GM15510 (cell line): ENCODE measurements around the gene FLYWCH2.

Source experiments
- POLR2A ChIP-seq: IDR thresholded peaks from 3 replicates; pipeline ENCODE4 v1.6.1; 2011; ENCODE audit warnings: borderline replicate concordance; ENCODE audit not compliant: insufficient read length; ENCODE audit errors: extremely low read depth

Gene FLYWCH2

GRCh38 chr16:2933701-2934100 lies 50.7 kb downstream of the FLYWCH2 start:
- TF ChIP-seq POLR2A = no peak

DNA sequence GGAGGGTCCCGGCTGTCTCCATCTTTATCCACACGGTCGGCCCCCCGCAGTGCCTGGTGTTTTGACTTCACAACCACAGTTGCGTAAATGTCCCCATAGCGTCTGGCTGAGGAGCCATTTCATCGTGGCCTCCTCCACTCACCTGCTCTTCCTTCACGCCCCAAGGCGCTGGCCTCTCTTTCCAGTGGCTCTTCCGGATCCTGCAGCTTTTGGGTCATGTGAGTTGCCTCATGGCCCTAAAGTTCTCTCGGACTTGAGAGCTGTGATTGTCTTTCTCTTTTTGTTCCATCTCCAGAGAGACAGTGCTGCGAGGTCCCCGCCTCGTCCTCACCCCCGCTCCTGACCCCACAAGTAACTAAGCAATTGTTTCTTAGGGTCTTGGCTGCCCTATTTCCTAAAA lies 51.4 kb downstream of the FLYWCH2 start:
- no peak for TF ChIP-seq POLR2A

GRCh38 chr16:2936436-2937011 lies 53.5 kb downstream of the FLYWCH2 start:
- TF ChIP-seq POLR2A = no peak

DNA sequence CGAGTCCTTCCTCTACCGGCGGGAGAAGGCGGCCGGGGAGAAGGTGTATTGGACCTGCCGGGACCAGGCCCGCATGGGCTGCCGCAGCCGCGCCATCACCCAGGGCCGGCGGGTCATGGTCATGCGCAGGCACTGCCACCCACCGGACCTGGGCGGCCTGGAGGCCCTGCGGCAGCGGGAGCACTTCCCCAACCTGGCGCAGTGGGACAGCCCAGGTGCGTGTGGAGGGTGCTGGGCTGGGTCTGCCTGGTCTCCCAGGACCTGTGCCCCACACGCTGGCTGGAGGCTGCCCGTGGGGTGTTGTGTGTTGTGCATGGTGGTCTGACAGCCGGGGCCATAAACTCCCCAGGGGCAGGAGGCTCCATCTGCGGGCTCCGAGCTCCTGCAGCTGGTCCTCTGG lies 54.2 kb downstream of the FLYWCH2 start:
- TF ChIP-seq POLR2A = no peak

- TF ChIP-seq POLR2A = no peak
Measured at GRCh38 chr16:2938206-2938605, 55.2 kb downstream of the FLYWCH2 start.

GRCh38 chr16:2939968-2940367 lies 57.0 kb downstream of the FLYWCH2 start:
- no peak for TF ChIP-seq POLR2A

DNA sequence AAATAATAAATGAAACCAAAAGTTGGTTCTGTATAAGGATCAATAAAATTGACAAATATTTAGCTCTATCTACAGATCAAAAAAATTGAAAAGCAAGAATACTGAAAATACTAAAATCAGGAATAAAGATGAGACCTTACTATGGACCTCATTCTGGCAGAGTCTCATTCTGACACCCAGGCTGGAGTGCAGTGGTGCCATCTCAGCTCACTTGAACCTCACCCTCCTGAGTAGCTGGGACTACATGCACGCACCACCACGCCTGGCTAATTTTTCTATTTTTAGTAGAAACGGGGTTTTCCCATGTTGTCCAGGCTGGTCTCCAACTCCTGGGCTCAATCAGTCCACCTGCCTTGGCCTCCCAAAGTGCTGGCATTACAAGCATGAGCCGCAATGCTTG lies 59.0 kb downstream of the FLYWCH2 start:
- TF ChIP-seq POLR2A = no peak

DNA sequence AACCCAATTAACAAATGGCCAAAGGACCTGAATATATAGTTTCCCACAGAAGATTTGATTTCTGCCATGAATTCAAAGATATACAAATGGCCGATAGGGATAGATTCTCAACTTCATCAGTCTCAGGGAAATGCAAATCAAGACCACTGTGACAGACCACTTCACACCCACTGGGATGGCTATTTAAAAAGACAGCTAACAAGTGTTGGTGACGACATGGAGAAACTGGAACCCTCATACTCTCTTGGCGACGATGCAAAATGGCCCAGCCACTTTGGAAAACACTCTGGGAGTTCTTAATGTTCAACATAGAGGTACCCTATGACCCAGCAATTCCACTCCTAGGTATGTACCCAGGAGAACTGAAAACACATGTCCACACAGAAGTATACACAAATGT lies 63.6 kb downstream of the FLYWCH2 start:
- TF ChIP-seq POLR2A = no peak
